Fibroblast of the aortic adventitia (primary cell): ENCODE results near the gene ZNF581. TPM values are rescaled to one million over a fixed set of nuclear protein-coding genes. Genes with fewer than 3 reads are reported as not detected.
A peak's percentile ranks its signal among the peaks of the same experiment; 100 is the strongest.

Experiments used
- DNase-seq: peaks from one replicate; pipeline ENCODE4 v3.0.0-alpha.2; 2010; ENCODE audit warnings: low read depth
- H3K4me3 ChIP-seq: 2 replicates; pipeline ENCODE4 v1.5.1; 2011; ENCODE audit warnings: low read depth, mild to moderate bottlenecking, control low read depth, low read length, moderate library complexity
- total RNA-seq: library from RNA; depleted of rRNA; stranded (reverse); fragments of >200 nt; gene quantifications from 2 replicates; pipeline ENCODE4 v1.2.3, GENCODE V29; 2012; ENCODE audit warnings: low replicate concordance
- TF ChIP-seq, protein P1 (sequence below): IDR thresholded peaks from 2 replicates; pipeline ENCODE4 v1.5.1; 2011; ENCODE audit warnings: mild to moderate bottlenecking, low read length, control low read depth, inconsistent platforms; ENCODE audit not compliant: insufficient read depth

Gene ZNF581
- total RNA-seq, 1 donor: 13.9 TPM

DNA sequence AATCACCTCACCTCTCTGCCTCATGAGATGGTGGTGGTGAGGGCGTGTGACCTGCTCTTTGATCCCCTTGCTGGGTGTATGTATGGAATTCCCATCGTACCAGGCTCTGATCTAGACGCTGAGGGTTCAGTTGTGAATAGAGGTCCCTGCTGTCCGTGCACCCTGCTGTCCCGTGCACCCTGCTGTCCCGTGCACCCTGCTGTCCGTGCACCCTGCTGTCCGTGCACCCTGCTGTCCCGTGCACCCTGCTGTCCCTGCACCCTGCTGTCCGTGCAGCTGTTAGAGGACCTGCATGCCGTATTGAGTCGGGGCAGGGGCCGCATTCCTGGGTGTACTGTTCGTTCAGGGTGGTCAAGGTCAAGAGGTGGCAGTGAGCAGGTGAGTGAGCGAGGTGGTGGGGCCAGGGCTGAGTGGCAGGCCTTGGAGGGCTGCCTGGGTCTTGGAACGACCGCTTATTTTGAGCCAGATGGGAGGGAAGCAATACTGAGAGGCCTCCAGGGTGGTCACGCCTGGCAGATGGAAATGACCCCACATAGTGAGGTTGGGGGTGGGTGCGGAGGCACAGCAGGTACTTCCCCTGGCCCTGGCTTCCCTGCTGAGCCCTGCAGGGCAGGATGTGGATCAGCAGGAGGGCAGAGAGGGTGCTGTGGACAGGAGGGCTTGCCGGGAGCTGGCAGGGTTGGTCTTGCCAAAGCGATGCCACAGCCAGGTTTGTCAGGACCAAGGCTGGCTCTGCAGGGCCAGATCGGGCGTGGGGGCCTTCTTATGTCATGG is 27.0 kb downstream of the ZNF581 start:
- no peak overlapping the region for H3K4me3 ChIP-seq
- no peak for DNase-seq
- TF ChIP-seq, protein P1, sequence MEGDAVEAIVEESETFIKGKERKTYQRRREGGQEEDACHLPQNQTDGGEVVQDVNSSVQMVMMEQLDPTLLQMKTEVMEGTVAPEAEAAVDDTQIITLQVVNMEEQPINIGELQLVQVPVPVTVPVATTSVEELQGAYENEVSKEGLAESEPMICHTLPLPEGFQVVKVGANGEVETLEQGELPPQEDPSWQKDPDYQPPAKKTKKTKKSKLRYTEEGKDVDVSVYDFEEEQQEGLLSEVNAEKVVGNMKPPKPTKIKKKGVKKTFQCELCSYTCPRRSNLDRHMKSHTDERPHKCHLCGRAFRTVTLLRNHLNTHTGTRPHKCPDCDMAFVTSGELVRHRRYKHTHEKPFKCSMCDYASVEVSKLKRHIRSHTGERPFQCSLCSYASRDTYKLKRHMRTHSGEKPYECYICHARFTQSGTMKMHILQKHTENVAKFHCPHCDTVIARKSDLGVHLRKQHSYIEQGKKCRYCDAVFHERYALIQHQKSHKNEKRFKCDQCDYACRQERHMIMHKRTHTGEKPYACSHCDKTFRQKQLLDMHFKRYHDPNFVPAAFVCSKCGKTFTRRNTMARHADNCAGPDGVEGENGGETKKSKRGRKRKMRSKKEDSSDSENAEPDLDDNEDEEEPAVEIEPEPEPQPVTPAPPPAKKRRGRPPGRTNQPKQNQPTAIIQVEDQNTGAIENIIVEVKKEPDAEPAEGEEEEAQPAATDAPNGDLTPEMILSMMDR: no peak

DNA sequence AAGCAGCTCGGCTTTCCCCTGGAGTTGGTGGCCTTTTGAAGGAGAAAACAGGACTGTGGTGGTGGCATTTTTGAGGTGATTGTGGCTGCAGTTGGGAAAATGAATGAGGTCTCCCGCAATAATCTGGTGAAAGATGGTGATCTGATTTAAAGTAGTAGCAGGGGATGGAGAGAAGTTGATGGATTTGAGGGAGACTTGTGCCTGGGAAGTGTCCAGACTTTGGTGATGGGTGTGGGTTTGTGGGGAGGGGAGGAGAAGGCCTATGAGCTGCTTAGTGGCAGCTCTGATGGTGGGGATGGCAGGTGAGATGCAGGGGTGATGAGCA is 27.6 kb downstream of the ZNF581 start:
- TF ChIP-seq, protein P1: no peak

DNA sequence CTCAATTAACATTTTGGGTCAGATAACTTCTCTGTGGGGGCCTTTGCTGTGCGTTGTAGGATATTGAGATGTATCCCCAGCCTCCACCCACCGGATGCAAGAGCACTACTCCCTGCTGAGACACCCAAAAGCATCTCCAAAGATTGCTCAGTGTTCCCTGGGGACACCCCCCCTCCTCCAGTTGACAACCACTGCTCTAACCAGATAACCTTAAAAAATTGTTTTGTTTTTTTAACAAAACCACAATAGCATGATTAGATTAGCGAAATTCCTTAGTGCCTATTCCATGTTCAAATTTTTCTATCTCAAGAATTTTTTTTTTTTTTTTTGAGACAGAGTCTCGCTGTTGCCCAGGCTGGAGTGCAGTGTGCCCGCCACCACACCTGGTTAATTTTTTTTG is 29.0 kb downstream of the ZNF581 start:
- DNase-seq: peak; percentile 42
- TF ChIP-seq, protein P1: no peak
- H3K4me3 ChIP-seq: no peak overlapping the region

More for the DNA sequence above, 27.6 kb downstream of the ZNF581 start:
- H3K4me3 ChIP-seq: no peak overlapping the region
- no peak for DNase-seq

DNA sequence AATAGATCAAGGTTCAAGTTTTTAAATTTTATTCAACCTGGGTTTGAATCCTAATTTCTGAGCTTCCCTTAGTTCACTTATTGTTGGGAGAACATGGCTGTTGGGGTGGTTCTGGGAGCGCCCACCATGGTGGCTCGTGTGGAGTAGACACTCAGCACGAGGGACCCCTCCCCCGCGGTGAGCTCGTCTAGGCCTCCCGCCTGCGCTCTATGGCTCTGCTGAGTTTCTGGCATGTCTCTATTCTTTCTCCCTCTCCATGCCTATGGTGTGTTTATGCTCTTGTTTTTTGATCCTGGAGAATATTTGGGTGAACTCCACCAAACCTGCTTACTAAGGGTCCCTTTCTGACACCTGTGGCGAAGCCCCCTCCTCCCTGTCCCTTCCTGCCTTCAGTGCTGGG is 30.0 kb downstream of the ZNF581 start:
- no peak for DNase-seq
- TF ChIP-seq, protein P1: no peak

DNA sequence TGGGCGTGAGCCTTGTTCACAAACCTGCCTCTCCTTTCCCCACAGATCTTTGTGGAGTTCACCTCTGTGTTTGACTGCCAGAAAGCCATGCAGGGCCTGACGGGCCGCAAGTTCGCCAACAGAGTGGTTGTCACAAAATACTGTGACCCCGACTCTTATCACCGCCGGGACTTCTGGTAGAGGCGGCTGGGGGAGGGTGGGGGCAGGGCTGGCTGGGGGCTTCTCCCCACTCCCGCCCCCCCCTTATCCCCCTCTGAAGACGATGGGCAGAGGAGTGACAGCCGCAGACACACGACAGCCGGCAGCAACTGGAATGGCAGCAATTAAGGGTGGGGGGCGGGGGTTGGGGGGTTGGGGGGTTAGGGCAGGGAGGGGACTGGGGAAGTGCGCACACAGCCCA is 30.4 kb downstream of the ZNF581 start:
- TF ChIP-seq, protein P1: no peak
- no peak overlapping the region for H3K4me3 ChIP-seq
- no peak for DNase-seq

More for the DNA sequence above, 30.0 kb downstream of the ZNF581 start:
- no peak overlapping the region for H3K4me3 ChIP-seq

DNA sequence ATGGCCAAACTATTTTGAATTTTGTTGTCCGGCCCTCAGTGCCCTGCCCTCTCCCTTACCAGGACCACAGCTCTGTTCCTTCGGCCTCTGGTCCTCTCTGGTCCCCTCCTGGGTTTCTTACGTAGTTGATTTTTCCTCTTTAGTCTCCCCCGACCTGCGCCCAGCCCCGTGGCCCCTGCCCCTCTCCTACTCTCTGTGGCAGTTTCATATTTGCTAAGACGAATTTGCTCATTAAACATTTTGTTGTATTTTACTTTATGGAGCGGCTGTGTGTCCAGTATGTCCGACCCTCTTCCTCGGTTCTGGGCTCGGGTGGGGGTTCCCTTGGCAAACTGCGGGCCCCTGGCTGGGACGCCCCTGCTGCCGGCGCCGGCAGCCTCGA is 31.0 kb downstream of the ZNF581 start:
- TF ChIP-seq, protein P1: no peak
- peak overlapping the region; percentile 91 for H3K4me3 ChIP-seq
- no peak for DNase-seq
